Neural cell (in vitro differentiated cells): ENCODE measurements around the gene ABHD12B. TPM values are rescaled to one million over a fixed set of nuclear protein-coding genes. Genes with fewer than 3 reads are reported as not detected.

Source experiments
- H2AFZ ChIP-seq: fragments of 200-600, 300-800 bp; sonication (generic), shearing (Covaris generic); 2 replicates; pipeline ENCODE4 v1.6.0; 2014; ENCODE audit warnings: low read depth, mild to moderate bottlenecking, antibody characterized with exemption, low read length, moderate library complexity
- H3F3A ChIP-seq: fragments of 200-600 bp; shearing (Covaris generic); 2 replicates; pipeline ENCODE4 v1.6.1; 2016; ENCODE audit warnings: mild to moderate bottlenecking, moderate library complexity, mixed read lengths, antibody characterized with exemption, low read length; ENCODE audit not compliant: insufficient read depth, poor library complexity, severe bottlenecking
- H3K27ac ChIP-seq: fragments of 200-600, 300-800 bp; sonication (generic), shearing (Covaris generic); 2 replicates; pipeline ENCODE4 v1.5.1; 2014; ENCODE audit warnings: mild to moderate bottlenecking, low read length, moderate library complexity
- H3K27me3 ChIP-seq: fragments of 300-800, 200-600 bp; sonication (generic), shearing (Covaris generic); 2 replicates; pipeline ENCODE4 v1.6.0; 2014; ENCODE audit warnings: mild to moderate bottlenecking, low read depth, low read length, moderate library complexity; ENCODE audit not compliant: insufficient read depth
- H3K36me3 ChIP-seq: fragments of 300-800, 200-600 bp; sonication (generic), shearing (Covaris generic); 2 replicates; pipeline ENCODE4 v1.5.1; 2014; ENCODE audit warnings: mild to moderate bottlenecking, antibody characterized with exemption, low read length, moderate library complexity; ENCODE audit not compliant: insufficient read depth
- H3K4me2 ChIP-seq: fragments of 300-800, 200-600 bp; sonication (generic), shearing (Covaris generic); 2 replicates; pipeline ENCODE4 v1.6.0; 2014; ENCODE audit warnings: mild to moderate bottlenecking, low read length
- H3K4me3 ChIP-seq: fragments of 300-800, 200-600 bp; sonication (generic), shearing (Covaris generic); 2 replicates; pipeline ENCODE4 v1.5.1; 2014; ENCODE audit warnings: mild to moderate bottlenecking, low read length, moderate library complexity
- H3K79me2 ChIP-seq: fragments of 200-600 bp; shearing (Covaris generic); replicated peaks from 2 replicates; pipeline ENCODE4 v1.6.0; 2014; ENCODE audit warnings: mild to moderate bottlenecking, low read length, moderate library complexity; ENCODE audit not compliant: insufficient read depth
- H3K9ac ChIP-seq: fragments of 300-800, 200-600 bp; sonication (generic), shearing (Covaris generic); 2 replicates; pipeline ENCODE4 v1.6.1; 2016; ENCODE audit warnings: mild to moderate bottlenecking, low read length, mixed read lengths
- H3K9me2 ChIP-seq: fragments of 200-600 bp; shearing (Covaris generic); 2 replicates; pipeline ENCODE4 v1.6.1; 2016; ENCODE audit warnings: mild to moderate bottlenecking, low read length, mixed read lengths; ENCODE audit not compliant: insufficient read depth
- H3K9me3 ChIP-seq: fragments of 200-600, 300-800 bp; sonication (generic), shearing (Covaris generic); 2 replicates; pipeline ENCODE4 v1.6.1; 2016; ENCODE audit warnings: mild to moderate bottlenecking, mixed run types, low read length, moderate library complexity, mixed read lengths
- H4K20me1 ChIP-seq: fragments of 200-600 bp; shearing (Covaris generic); 2 replicates; pipeline ENCODE4 v1.6.1; 2016; ENCODE audit warnings: mild to moderate bottlenecking, mixed run types; ENCODE audit not compliant: insufficient read depth
- EP300 ChIP-seq: fragments of 450-650 bp; conservative IDR thresholded peaks from 2 replicates; pipeline ENCODE4 v1.6.1; 2014; ENCODE audit warnings: antibody characterized with exemption, mild to moderate bottlenecking, moderate library complexity; ENCODE audit not compliant: poor library complexity, severe bottlenecking
- EZH2 ChIP-seq: fragments of 200-600, 300-800 bp; shearing (Covaris generic), sonication (generic); IDR thresholded peaks from 2 replicates; pipeline ENCODE4 v1.6.1; 2014; ENCODE audit warnings: antibody characterized with exemption, low read length, borderline replicate concordance, mild to moderate bottlenecking; ENCODE audit not compliant: insufficient read depth, poor library complexity, severe bottlenecking
- MXI1 ChIP-seq: fragments of 450-650 bp; conservative IDR thresholded peaks from 2 replicates; pipeline ENCODE4 v1.6.1; 2014; ENCODE audit warnings: antibody characterized with exemption, mild to moderate bottlenecking; ENCODE audit not compliant: poor library complexity, severe bottlenecking
- POLR2AphosphoS5 ChIP-seq: IDR thresholded peaks from 2 replicates; pipeline ENCODE4 v1.6.1; 2012
- RAD21 ChIP-seq: fragments of 450-650 bp; conservative IDR thresholded peaks from 2 replicates; pipeline ENCODE4 v1.6.1; 2014; ENCODE audit warnings: antibody characterized with exemption, mild to moderate bottlenecking, moderate library complexity
- SMC3 ChIP-seq: fragments of 450-650 bp; conservative IDR thresholded peaks from 2 replicates; pipeline ENCODE4 v1.6.1; 2014; ENCODE audit warnings: antibody characterized with exemption, mild to moderate bottlenecking, moderate library complexity; ENCODE audit not compliant: poor library complexity
- TAF1 ChIP-seq: IDR thresholded peaks from 2 replicates; pipeline ENCODE4 v1.6.1; 2012; ENCODE audit warnings: low read depth
- polyA plus RNA-seq: library from polyadenylated mRNA; depleted of rRNA; stranded (reverse); fragments of >200 nt; gene quantifications from 2 replicates; pipeline ENCODE4 v1.2.3, GENCODE V29; 2014
- TF ChIP-seq, protein P1 (sequence below): IDR thresholded peaks from 2 replicates; pipeline ENCODE4 v1.6.1; 2012; ENCODE audit warnings: borderline replicate concordance
- TF ChIP-seq, protein P2 (sequence below): fragments of 450-650 bp; IDR thresholded peaks from 2 replicates; pipeline ENCODE4 v1.5.1; 2014; ENCODE audit warnings: antibody characterized with exemption, mild to moderate bottlenecking, moderate library complexity; ENCODE audit not compliant: poor library complexity, severe bottlenecking

ABHD12B gene
- polyA plus RNA-seq, 1 donor from 2014 or later, result not detected

DNA sequence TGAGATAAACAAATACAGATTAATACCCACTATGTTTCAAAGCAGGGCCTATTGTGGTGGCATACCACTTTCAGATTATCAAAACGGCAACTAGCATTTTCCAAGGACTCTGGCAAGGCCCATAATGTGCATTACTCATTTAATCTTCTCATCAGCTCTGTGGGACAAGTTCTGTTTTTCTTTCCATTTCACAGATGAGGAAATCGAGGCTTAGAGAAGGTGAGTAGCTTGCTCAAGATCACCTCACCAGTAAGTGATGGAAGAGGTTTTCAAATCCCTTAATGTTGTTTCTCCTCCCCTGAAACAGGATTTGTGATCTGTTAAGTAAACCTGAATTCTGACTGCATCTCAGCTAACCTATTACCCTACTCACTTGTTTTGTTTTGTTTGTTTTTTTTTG, 76.4 kb downstream of the ABHD12B start:
- no peak overlapping the region for H3K9ac ChIP-seq
- TF ChIP-seq POLR2AphosphoS5 (no peak), SMC3 (no peak)
- TF ChIP-seq, protein P1, sequence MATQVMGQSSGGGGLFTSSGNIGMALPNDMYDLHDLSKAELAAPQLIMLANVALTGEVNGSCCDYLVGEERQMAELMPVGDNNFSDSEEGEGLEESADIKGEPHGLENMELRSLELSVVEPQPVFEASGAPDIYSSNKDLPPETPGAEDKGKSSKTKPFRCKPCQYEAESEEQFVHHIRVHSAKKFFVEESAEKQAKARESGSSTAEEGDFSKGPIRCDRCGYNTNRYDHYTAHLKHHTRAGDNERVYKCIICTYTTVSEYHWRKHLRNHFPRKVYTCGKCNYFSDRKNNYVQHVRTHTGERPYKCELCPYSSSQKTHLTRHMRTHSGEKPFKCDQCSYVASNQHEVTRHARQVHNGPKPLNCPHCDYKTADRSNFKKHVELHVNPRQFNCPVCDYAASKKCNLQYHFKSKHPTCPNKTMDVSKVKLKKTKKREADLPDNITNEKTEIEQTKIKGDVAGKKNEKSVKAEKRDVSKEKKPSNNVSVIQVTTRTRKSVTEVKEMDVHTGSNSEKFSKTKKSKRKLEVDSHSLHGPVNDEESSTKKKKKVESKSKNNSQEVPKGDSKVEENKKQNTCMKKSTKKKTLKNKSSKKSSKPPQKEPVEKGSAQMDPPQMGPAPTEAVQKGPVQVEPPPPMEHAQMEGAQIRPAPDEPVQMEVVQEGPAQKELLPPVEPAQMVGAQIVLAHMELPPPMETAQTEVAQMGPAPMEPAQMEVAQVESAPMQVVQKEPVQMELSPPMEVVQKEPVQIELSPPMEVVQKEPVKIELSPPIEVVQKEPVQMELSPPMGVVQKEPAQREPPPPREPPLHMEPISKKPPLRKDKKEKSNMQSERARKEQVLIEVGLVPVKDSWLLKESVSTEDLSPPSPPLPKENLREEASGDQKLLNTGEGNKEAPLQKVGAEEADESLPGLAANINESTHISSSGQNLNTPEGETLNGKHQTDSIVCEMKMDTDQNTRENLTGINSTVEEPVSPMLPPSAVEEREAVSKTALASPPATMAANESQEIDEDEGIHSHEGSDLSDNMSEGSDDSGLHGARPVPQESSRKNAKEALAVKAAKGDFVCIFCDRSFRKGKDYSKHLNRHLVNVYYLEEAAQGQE, result no peak
- TF ChIP-seq, protein P2, sequence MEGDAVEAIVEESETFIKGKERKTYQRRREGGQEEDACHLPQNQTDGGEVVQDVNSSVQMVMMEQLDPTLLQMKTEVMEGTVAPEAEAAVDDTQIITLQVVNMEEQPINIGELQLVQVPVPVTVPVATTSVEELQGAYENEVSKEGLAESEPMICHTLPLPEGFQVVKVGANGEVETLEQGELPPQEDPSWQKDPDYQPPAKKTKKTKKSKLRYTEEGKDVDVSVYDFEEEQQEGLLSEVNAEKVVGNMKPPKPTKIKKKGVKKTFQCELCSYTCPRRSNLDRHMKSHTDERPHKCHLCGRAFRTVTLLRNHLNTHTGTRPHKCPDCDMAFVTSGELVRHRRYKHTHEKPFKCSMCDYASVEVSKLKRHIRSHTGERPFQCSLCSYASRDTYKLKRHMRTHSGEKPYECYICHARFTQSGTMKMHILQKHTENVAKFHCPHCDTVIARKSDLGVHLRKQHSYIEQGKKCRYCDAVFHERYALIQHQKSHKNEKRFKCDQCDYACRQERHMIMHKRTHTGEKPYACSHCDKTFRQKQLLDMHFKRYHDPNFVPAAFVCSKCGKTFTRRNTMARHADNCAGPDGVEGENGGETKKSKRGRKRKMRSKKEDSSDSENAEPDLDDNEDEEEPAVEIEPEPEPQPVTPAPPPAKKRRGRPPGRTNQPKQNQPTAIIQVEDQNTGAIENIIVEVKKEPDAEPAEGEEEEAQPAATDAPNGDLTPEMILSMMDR, result no peak
- H2AFZ ChIP-seq, result no peak overlapping the region
- H3F3A ChIP-seq, result no peaks in the 10 kb centered on the region
- no peak overlapping the region for H3K4me3 ChIP-seq
- no peaks in the 10 kb centered on the region for H3K79me2 ChIP-seq
- no peak overlapping the region for H3K4me2 ChIP-seq
- no peaks in the 10 kb centered on the region for H3K9me2 ChIP-seq
- no peak overlapping the region for H3K27ac ChIP-seq
- H3K9me3 ChIP-seq, result no peaks in the 10 kb centered on the region
- H4K20me1 ChIP-seq, result no peaks in the 10 kb centered on the region
- H3K36me3 ChIP-seq, result no peaks in the 10 kb centered on the region
- peaks cover 22% of the 10 kb centered on the region for H3K27me3 ChIP-seq

DNA sequence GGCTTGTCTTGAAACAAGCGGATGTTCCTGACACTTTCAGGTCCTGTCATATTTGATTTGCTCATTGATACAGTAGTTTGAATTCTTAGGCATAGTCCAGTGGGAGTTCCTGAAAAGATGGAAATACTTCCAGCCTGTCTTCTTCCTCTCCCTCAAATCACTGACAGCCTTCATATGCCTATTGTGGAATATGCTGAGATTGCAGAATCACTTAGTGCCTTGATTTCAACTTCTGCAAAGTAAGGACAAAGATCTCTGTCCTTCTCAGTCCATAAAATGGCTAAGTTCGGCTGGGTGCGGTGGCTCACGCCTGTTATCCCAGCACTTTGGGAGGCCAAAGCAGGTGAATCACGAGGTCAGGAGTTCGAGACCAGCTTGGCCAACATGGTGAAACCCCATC, 79.2 kb downstream of the ABHD12B start:
- no peak overlapping the region for H3K9ac ChIP-seq
- no peaks in the 10 kb centered on the region for H3K9me3 ChIP-seq
- TF ChIP-seq POLR2AphosphoS5, result no peak
- no peak for TF ChIP-seq TAF1
- TF ChIP-seq MXI1, result no peak
- H3K36me3 ChIP-seq, result no peaks in the 10 kb centered on the region
- no peaks in the 10 kb centered on the region for H3K27me3 ChIP-seq
- no peak overlapping the region for H2AFZ ChIP-seq
- no peak overlapping the region for H3K4me3 ChIP-seq
- H3K79me2 ChIP-seq, result no peaks in the 10 kb centered on the region
- no peaks in the 10 kb centered on the region for H4K20me1 ChIP-seq
- no peaks in the 10 kb centered on the region for H3K9me2 ChIP-seq
- no peaks in the 10 kb centered on the region for H3F3A ChIP-seq
- H3K27ac ChIP-seq, result no peak overlapping the region
- no peak overlapping the region for H3K4me2 ChIP-seq

DNA sequence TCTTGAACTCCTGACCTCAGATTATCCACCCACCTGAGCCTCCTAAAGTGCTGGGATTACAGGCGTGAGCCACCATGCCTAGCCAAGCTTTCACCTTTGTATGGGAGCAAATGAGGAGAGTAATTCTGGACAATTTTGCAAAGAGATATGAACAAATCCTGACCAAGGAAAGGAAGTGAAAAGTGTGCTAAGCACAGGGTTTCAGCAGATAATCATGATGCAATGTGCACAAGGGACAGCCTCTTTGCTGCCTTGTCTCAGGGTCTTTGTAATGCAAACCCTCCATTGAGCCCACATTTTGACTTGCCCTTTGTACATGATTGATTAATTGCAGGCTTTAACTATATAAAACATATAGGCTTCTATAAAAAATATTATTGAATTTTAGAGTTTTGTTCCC, 81.6 kb downstream of the ABHD12B start:
- no peak for TF ChIP-seq RAD21
- no peak for TF ChIP-seq POLR2AphosphoS5
- TF ChIP-seq, protein P2, result no peak
- no peak for TF ChIP-seq MXI1
- TF ChIP-seq EZH2, result no peak
- no peak for TF ChIP-seq SMC3
- TF ChIP-seq, protein P1, result no peak
- no peak for TF ChIP-seq EP300
- no peak for TF ChIP-seq TAF1
- Histone ChIP-seq H3K4me2 (no peak overlapping the region), H3K79me2 (no peaks in the 10 kb centered on the region)

More for the DNA sequence above, 81.6 kb downstream of the ABHD12B start:
- H3F3A ChIP-seq, result no peaks in the 10 kb centered on the region
- H3K27me3 ChIP-seq, result no peaks in the 10 kb centered on the region
- H3K9me2 ChIP-seq, result no peaks in the 10 kb centered on the region
- H3K9me3 ChIP-seq, result no peaks in the 10 kb centered on the region
- no peak overlapping the region for H3K4me3 ChIP-seq
- H3K36me3 ChIP-seq, result no peaks in the 10 kb centered on the region
- H2AFZ ChIP-seq, result no peak overlapping the region
- no peak overlapping the region for H3K9ac ChIP-seq
- H3K27ac ChIP-seq, result no peak overlapping the region
- no peaks in the 10 kb centered on the region for H4K20me1 ChIP-seq
